ENCODE measurements around the gene TARS1.

GRCh38 chr5:33440482-33441240, at the start of gene TARS1:
- TF ChIP-seq CBX8 (IDR thresholded peaks at IDR 0.05) (no peak), PBX3 (IDR thresholded peaks at IDR 0.05) (no peak; the same call in 1 of the 2 replicates), TP53 (CRISPR knock-in tag; IDR thresholded peaks at IDR 0.05) (no peak), CTCF (IDR thresholded peaks at IDR 0.05) (no peak), RCOR1 (IDR thresholded peaks at IDR 0.05; ENCODE audit: low read depth, low read length) (no peak), HOXA7 (CRISPR knock-in tag; IDR thresholded peaks at IDR 0.05) (no peak), MAFK (IDR thresholded peaks at IDR 0.05; ENCODE audit: partially characterized antibody) (no peak), PHF8 (IDR thresholded peaks at IDR 0.05; ENCODE audit: borderline replicate concordance, low read depth) (peak; percentile 86; the same call in 1 of the 2 replicates), SMC3 (IDR thresholded peaks at IDR 0.05) (no peak), ELK1 (IDR thresholded peaks at IDR 0.05; ENCODE audit: low read depth, low read length) (no peak), MYC (IDR thresholded peaks at IDR 0.05; ENCODE audit: borderline replicate concordance, low read length) (no peak)

All from A549 (cell line).